KOPT-K1 (cell line): Measurements from ENCODE around the gene WBP2.
A peak's percentile ranks its signal among the peaks of the same experiment; 100 is the strongest.

Source experiments
- H3K27ac ChIP-seq: fragments of 200-600 bp; sonication (generic); 2 replicates; pipeline ENCODE4 v1.5.1; 2016; ENCODE audit warnings: antibody characterized with exemption, mild to moderate bottlenecking, low read depth, low read length; ENCODE audit not compliant: poor library complexity, severe bottlenecking
- H3K36me3 ChIP-seq: fragments of 200-600 bp; sonication (generic); 2 replicates; pipeline ENCODE4 v1.5.1; 2017; ENCODE audit warnings: antibody characterized with exemption, mild to moderate bottlenecking, low read length, moderate library complexity; ENCODE audit not compliant: insufficient read depth
- H3K9me3 ChIP-seq: fragments of 200-600 bp; sonication (generic); 2 replicates; pipeline ENCODE4 v1.5.1; 2017; ENCODE audit warnings: antibody characterized with exemption, low read length, mild to moderate bottlenecking; ENCODE audit not compliant: insufficient read depth, poor library complexity, severe bottlenecking

The WBP2 gene

DNA sequence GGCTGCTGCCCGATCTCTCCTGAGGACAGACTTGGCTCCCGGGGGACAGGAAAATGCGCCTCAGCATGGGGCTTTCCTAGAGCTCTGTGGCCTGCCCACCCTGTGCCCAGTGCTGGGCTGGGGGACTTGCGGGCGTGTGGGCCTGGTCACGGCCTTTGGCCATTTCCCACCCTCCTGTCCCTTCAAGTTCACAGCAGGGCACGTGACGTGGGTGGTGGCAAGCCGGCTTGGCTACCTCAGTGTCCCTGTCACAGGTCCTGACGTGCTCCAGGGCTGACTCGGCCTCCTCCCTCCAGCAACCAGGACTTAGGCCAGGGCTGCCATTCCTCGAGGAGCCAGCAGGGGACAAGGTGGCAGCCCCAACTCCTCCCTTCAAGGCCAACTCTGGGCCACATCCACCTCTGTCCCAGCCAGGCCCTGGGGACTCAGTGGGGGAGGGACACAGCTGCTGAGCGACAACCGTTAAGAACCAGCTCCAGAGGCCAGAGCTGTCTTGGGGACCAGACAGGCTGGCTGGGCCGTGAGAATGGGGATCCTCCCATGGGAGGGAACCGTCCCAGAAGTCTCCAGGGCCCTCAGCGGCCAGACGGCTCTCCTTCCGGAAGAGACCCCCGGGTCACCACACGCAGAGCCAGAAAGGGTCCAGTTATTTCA is 9.9 kb downstream of the WBP2 start:
- H3K27ac ChIP-seq = peak overlapping the region; percentile 91
- H3K36me3 ChIP-seq = peaks cover 62% of the 10 kb centered on the region
- no peaks in the 10 kb centered on the region for H3K9me3 ChIP-seq

DNA sequence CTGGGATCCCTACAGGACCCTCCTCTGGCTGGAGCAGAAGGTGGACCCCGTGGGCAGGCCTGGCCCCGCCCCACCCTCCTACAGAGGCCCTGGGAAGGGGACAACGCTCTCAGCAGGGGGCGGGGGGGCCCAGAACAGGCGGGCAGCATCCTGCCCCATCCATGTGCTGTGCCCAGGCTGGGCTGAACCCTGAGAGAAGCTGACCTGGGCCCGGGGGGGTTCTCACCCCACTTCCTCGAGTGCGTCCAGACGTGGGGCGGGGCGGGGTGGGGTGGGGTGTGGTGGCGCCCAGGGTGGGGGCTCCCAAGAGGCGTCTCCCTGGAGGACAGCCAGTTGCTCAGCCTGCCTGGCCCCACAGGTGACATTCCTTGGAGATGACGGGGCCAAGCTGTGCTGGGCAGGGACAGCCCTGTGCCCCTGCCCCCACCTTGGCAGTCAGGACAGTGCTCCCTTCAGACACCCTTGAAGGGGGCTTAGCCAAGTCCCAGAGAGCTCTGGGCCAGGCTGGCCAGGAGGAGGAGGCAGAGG is 10.5 kb downstream of the WBP2 start:
- H3K36me3 ChIP-seq = peaks cover 62% of the 10 kb centered on the region
- H3K9me3 ChIP-seq = no peaks in the 10 kb centered on the region
- peak overlapping the region; percentile 91 for H3K27ac ChIP-seq

DNA sequence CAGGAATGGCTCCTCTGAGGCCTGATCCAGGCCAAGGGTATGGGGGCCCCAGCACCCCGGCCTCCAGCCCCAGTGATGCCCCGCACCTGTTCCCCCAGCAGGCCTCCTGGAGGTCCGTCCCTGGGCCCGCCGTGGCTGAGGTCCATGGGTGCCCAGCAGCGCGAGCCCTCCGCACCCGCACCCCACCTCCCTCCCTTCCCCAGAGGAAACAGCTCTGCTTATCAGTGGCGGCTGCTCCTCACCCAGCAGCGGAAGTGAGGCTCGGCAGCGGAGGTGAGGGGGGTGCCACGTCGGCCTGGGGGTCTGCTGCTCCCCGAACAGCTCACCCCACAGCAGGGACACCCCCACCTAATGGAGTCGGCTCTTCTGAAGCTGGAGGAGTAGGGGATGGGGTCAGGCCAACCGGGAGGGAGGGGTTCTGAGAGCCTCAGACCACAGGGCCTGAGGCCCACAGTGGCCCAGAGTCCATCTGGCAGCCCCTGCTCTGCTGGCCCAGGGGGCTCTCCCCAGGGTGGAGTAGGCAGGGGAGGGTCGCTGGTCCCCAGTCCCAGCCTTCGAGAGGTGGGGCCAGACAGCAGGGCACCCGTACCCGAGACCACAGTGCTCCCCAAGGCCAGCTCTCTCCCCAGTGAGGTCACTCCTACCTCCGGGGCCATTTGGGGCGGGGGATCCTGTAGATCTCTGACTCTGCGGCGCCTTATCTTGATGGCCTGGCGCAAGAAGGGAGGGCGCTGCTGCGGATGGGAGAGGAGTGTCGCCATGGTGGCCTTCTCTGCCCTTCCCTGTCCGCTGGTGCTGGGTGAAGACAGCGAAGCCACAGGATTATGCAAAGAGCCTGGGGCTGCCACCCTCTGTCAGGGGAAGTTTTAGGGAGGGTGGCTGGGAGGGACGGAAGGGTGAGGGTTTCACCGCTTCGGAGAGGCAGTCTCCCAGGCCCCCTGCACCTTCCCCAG is 11.3 kb downstream of the WBP2 start, which contains the start of gene UNC13D:
Gene UNC13D (minus strand): TSS at position 828 of the 953 bp plus-strand sequence. CDS start 67 bp downstream, at position 761.
- Histone ChIP-seq H3K36me3 (peaks cover 62% of the 10 kb centered on the region), H3K9me3 (no peaks in the 10 kb centered on the region), H3K27ac (peak within 1 kb of the TSS; percentile 91)

DNA sequence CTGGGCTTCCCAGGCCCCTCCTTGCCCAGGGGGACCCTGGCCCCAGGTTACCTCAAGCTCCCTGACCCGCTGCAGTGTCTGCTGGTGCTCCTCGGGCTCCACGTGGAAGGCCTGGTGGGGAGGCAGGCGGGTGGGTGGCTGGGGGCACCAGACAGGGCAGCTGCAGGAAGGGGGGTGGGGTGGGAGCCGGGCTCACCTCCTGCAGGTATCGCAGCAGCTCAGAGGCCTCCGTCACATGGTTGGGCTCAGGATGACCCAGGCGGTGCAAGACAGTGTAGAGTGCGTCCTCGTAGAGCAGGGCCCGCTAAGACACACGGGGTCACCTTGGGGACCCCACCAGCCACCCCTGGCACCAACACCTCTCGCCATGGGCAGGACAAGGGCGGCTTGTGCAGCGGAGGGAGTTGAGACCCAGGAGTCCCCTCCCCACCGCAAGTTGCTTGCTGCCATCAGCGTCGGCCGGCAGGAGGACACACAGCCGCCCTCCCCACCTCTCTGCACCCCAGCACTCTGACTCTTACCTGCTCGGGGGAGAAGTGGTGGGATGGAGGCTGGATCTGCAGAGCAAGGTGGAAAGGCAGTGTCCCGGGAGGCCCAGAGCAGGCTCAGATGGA is 12.1 kb downstream of the WBP2 start:
- Histone ChIP-seq H3K9me3 (no peaks in the 10 kb centered on the region), H3K27ac (peak overlapping the region; percentile 91), H3K36me3 (peaks cover 62% of the 10 kb centered on the region)

DNA sequence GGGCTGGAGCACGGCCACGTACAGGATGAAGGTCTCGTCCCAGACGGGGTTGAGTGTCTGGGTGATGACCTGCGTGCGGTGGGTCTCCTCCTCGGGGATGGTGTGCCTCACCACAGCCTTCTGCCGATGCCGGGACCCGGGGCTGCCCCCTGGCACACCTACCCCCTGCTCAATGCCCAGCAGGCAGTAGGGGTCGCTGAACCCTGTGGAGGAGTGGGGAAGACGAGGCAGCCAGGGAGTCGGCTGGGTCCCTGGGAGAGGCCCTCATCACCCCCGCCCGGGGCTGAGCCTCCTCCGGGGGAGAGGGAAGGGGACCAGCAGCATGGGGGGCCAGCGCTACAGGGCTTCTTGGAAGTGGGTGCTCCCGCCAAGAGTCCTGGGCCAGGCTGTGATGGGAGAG is 12.7 kb downstream of the WBP2 start:
- peak overlapping the region; percentile 91 for H3K27ac ChIP-seq
- no peaks in the 10 kb centered on the region for H3K9me3 ChIP-seq
- H3K36me3 ChIP-seq = peaks cover 62% of the 10 kb centered on the region

DNA sequence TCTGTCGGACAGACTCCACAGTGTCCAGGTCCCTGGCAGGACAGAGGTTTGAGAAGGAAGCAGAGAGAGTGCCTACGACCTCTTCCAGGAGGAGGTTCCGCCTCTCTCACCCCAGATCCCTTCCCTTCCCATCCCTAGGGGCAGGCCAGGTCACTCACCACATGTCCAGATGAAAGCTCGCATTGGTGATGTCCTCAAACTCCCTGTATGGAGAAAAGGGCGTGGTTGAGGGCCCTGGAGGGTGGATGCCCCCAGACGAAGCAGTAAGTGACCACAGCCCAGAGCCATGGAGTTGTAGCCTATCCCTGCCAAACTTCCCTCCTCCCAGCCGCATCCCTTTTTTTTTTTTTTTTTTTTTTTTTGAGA is 14.4 kb downstream of the WBP2 start:
- Histone ChIP-seq H3K27ac (no peak overlapping the region), H3K9me3 (no peaks in the 10 kb centered on the region), H3K36me3 (peaks cover 62% of the 10 kb centered on the region)

DNA sequence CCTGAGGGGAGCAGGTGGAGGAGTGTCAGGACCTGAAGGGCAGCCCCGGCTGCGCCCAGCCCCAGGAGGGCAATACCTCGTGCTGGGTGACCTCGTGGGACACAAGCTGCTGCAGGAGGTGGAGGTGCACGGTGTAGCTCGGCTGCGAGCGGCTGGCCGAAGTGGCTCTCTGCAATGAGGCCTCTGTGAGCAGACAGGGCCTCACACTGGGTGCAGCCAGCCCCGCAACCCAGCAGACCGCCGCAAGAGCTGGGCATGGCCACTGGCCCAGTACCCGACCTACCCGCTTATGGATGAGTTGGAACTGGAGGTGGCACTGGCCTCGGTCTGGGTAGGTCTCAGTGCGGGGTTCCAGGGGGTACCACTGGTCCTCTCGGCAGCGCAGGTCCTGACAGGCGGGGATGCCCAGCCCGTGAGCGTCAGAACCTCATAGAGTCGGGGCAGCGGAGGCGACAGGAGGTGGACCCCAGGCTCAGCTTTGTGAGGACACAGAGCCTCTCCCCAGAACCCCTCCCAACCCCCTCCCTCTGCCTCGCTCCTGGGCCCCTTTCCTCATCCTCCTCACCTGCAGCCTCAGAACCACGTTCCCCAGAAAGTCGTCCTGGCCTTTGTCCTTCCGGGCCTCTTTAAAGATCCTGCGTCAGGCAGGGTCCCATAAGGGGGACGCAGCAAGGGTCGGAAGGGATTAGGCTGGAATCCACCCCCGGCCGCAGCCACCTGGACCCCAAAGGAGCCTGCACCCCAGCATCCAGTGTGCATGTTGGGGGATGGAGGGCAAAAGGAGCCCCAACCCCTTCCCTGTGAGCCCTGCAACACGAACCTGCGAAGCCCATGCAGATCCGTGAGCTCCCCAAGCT is 15.0 kb downstream of the WBP2 start:
- no peaks in the 10 kb centered on the region for H3K9me3 ChIP-seq
- peaks cover 67% of the 10 kb centered on the region for H3K36me3 ChIP-seq
- no peak overlapping the region for H3K27ac ChIP-seq

DNA sequence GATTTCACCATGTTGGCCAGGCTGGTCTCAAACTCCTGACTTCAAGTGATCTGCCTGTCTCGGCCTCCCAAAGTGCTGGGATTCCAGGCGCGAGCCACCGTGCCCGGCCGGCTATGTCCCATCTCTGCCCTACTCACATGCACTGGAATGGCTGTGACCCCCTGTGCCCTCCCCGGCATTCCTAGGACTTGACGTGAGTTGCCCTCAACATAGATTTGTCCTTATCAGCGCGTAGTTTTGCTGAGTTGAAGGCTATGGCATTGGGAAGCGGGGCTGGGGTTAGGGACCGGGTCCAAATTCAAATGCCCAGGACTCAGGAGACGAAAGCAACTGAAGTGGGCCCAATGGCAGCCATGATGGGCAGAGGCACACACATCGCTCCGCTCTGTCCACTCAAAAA is 16.7 kb downstream of the WBP2 start:
- Histone ChIP-seq H3K36me3 (peaks cover 84% of the 10 kb centered on the region), H3K9me3 (no peaks in the 10 kb centered on the region), H3K27ac (no peak overlapping the region)

DNA sequence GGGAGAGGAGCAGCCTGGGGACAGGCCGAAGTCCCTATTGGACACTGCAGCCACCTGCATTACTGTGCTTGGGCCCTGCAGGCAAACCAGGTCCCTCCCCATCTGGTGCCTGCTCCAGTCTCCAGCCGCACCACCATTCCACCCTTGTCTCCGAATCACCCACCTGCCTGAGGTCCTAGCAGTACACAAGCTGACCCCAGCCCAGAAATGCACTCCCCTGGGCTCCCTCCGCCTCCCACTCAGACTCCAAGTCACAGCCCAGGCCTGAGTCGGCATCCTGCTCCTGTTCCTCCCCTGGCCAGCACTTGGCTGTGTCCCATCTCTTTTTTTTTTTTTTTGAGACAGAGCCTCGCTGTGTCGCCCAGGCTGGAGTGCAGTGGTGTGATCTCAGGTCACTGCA is 17.2 kb downstream of the WBP2 start:
- H3K9me3 ChIP-seq = no peaks in the 10 kb centered on the region
- H3K27ac ChIP-seq = no peak overlapping the region
- peaks cover 88% of the 10 kb centered on the region for H3K36me3 ChIP-seq

DNA sequence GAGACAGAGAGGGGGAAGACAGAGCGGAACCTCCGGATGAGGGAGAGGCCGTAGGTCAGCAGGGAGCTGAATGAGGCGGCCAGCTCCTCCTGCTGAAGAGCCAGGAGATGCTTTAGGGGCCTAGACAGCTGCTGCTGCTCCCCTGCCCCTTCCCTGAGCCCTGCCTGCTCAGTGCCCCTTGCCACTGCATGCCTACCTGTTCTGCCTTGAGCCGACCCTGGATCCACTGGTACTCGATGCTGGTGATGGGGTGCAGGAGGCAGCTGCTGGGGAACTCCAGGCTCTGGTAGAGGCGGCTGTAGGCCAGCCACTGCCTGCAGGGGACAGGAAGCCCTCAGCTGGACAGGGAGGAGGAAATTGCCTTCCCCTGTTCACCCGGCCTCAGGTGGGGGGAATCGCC is 18.5 kb downstream of the WBP2 start:
- H3K36me3 ChIP-seq = peaks cover 81% of the 10 kb centered on the region

DNA sequence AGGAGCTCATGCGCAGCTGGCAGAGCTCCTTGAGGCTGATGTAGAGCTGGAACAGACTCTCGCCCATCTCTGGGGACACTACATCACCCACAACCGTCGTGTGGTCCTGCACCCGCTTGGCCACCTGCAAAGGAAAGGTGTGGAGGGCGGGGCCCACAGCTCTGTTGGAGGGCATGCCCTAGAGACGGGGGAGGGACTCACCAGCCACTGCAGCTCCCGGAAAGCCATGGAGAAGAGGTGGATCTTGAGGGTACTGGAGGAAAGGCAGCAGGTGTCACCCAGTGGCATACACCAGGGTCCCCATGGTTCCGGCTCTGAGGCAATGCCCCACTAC is 19.5 kb downstream of the WBP2 start:
- Histone ChIP-seq H3K27ac (peak overlapping the region; percentile 29), H3K9me3 (no peaks in the 10 kb centered on the region), H3K36me3 (peaks cover 86% of the 10 kb centered on the region)

More for the DNA sequence above, 18.5 kb downstream of the WBP2 start:
- peak overlapping the region; percentile 29 for H3K27ac ChIP-seq
- no peaks in the 10 kb centered on the region for H3K9me3 ChIP-seq

DNA sequence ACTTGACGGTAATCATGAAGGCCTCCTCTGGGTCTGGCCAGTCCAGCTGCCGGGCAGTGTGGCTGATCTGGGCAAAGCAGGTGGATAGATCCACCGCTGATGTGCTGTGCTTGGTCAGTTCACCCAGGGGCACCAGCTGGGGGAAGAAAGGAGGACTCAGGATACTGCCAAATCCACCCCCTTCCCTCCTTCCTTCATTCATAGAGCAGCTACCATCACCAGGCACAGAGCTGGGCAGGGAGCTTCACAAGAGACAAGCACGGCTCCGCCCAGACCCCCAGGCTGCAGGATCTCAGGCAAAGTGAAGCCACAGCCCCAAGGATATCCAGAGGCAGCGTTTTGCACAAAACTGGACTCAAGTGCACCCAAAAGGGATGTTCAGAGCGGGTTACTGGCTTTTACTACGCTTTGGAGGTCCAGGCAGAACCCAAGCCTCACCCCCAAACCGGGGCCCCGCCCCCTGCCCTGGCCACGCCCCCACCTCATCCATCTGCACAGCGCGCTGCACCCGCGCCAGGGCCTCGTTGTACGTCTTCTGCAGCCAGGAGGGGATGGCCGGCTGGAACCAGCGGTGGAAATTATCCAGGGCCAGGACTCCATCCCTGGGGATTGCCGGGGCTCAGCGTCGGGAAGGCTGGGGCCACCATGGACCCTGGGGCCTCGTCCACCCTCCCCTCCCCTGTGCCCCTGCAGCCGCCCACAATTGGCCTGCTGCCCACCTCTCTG is 20.0 kb downstream of the WBP2 start:
- H3K9me3 ChIP-seq = no peaks in the 10 kb centered on the region
- H3K36me3 ChIP-seq = peaks cover 86% of the 10 kb centered on the region
- peak overlapping the region; percentile 93 for H3K27ac ChIP-seq

DNA sequence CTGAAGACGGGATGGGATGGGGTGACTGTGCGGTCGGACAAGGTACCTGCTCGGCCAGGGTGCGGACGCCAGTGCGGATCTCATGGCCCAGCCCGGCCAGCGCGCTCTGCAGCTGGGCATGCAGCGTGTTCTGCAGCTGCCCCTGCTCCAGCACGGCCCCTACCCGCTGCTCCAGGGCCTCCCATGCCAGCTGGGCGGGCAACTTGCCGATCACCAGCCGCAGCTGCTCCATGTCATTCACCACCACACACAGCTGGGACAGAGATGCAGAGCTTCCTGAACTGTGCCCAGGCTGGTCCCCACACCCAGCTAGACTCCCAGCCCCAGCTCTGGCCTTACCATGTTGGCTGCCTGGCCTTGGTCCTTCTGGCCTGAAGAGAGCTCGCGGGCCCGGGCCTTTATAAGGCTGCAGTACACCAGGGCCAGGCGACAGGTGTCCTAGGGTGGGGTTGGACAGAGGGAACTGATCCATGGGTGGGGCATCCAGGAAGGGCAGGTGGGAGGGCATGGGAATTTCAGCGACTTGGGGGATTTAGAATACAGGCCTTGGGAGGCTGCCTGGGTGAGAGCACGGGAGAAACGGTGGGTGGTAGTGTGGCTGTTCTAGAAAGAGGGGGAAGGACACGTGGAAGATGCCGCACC is 20.7 kb downstream of the WBP2 start:
- Histone ChIP-seq H3K9me3 (no peaks in the 10 kb centered on the region), H3K36me3 (peaks cover 86% of the 10 kb centered on the region), H3K27ac (peak overlapping the region; percentile 93)
